ENCODE results near the gene C6orf136. TPM values are rescaled to one million over a fixed set of nuclear protein-coding genes. Genes with fewer than 3 reads are reported as not detected.

C6orf136 gene
- total RNA-seq, 1 donor from 2014 or later = 18.8 TPM

DNA sequence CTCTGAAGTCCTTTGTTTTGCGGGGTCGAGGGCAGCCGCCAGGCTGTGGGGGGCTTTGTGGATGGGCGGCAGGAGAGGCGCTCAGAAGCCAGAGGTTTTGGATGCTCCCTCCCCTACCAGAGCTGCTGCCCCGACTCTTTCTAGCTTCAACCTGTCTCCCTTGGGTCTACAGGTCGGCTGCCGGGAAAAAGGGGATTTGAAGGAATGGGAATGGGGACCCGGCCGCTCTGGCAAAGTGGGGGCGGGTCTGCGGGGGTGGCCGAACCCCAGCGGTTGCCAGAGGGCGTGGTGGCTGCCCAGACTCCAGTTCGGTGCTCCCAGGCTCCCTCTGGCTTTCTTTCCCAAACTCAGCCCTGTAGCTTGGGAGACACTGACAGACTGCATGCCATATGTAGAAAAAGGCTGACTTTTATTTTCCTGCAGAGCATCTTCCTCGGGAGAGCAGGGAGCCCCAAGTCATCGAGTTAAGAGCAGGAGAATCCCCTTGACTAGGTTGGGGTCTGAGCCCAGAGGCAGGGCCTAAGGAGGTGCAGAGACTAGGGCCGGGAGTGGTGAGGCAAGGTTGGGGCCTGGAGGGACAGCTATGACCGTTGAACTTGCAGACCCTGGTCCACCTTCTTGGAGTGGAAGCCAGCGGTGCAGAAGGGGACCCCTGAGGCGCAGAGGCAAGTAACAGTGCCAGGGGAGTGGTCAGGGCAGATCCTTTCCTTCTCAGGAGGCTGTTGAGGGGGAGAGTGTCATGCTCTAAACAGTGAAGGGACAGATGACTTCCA lies 40.9 kb downstream of the C6orf136 start:
- Mint-ChIP-seq H3K27ac (peak overlapping the region; percentile 93), H3K9me3 (ENCODE audit: low read depth) (no peaks in the 10 kb centered on the region), H3K4me3 (ENCODE audit: low read depth) (peak overlapping the region; percentile 89), H3K36me3 (ENCODE audit: insufficient read depth) (peaks cover 1% of the 10 kb centered on the region), H3K4me1 (ENCODE audit: low read depth) (peaks cover 51% of the 10 kb centered on the region), H3K27me3 (no peaks in the 10 kb centered on the region)
- TF ChIP-seq, protein P1, sequence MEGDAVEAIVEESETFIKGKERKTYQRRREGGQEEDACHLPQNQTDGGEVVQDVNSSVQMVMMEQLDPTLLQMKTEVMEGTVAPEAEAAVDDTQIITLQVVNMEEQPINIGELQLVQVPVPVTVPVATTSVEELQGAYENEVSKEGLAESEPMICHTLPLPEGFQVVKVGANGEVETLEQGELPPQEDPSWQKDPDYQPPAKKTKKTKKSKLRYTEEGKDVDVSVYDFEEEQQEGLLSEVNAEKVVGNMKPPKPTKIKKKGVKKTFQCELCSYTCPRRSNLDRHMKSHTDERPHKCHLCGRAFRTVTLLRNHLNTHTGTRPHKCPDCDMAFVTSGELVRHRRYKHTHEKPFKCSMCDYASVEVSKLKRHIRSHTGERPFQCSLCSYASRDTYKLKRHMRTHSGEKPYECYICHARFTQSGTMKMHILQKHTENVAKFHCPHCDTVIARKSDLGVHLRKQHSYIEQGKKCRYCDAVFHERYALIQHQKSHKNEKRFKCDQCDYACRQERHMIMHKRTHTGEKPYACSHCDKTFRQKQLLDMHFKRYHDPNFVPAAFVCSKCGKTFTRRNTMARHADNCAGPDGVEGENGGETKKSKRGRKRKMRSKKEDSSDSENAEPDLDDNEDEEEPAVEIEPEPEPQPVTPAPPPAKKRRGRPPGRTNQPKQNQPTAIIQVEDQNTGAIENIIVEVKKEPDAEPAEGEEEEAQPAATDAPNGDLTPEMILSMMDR (IDR thresholded peaks at IDR 0.05; ENCODE audit: unreplicated experiment) = no peak
- no peak for DNase-seq (ENCODE audit: low spot score, unreplicated experiment)

DNA sequence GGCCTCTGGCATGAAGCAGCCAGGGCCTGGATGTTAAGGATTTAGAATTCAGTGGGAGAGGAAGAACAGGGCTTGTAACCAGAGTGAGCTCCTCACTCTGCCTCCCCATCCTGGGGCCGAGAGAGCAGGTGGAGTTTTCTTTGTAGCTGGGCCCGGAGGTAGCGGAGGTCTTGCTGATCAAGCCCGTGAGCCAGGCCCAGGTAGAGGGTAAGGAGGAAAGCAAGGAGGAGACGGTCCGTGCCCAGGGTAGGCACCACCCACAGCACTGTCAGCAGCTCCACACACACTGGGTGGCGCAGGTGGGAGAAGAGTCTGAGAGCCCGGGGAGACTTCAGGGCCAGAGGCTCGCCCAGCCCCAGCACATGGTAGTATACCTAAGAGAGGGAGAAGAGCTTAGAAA lies 41.6 kb downstream of the C6orf136 start:
- Mint-ChIP-seq H3K27me3 (no peaks in the 10 kb centered on the region), H3K36me3 (ENCODE audit: insufficient read depth) (peaks cover 1% of the 10 kb centered on the region), H3K4me3 (ENCODE audit: low read depth) (peak overlapping the region; percentile 0), H3K27ac (no peak overlapping the region), H3K4me1 (ENCODE audit: low read depth) (peaks cover 46% of the 10 kb centered on the region), H3K9me3 (ENCODE audit: low read depth) (no peaks in the 10 kb centered on the region)
- DNase-seq (ENCODE audit: low spot score, unreplicated experiment) = no peak
- TF ChIP-seq, protein P1 (IDR thresholded peaks at IDR 0.05; ENCODE audit: unreplicated experiment) = no peak

DNA sequence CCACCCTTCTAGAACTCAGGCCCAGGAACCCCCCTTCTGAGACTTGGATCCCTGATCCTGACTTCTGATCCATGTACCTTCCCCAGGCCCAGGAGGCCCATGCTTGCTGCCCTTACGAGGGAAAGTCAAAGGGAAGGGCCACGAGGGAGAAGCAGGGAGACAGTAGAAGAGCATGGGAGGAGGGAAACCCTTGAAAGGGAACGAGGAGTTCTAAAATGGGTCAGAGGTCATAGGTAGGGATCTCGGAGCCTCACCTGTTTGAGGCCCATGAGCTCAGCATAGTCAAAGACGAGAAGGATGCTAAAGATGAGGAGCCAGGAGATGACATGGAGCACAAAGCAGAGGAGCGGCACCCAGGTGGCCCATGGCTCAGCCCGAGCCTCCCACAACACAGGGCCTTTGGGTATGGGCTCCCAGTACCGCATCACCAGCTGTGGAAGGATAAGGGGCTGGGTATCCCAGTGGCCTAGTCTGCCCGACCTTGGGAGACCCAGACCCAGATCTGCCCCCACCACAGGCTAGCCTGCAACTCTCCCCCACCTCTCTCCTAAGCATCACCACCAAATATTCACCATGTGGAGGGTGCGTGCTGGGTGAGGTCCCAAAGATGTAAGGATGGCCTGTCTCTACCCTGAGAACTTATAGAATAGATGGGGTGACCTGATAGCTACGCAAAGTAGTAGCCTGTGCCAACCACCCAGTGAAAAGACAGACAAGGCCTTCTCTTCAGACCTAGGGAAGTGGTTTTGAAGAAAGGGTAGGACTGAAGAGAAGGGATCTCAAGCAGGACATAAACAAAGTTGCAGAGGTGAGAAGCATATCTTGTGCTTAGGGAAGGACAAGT lies 42.3 kb downstream of the C6orf136 start:
- DNase-seq (ENCODE audit: low spot score, unreplicated experiment) = no peak
- H3K27ac Mint-ChIP-seq = peak overlapping the region; percentile 47

DNA sequence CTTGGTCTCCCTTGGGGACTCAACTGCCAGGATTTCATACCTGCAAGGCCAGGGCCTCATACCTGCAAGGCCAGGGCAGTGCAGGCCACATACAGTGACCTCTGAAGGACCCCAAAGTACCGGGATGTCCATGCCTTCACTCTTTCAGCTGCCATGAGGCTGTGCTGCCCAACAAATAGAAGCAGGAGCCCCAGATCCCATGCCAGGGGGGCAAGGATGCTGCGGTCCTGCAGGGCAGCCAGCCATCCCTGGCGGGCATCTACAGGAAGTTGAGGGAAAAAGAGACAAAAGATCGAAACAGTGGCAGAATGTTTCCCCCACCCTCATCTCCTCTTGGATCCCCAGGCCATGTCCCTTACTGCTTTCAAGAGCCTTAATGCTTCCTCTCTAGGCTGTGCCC lies 43.1 kb downstream of the C6orf136 start:
- TF ChIP-seq, protein P1 (IDR thresholded peaks at IDR 0.05; ENCODE audit: unreplicated experiment) = no peak
- Mint-ChIP-seq H3K4me3 (ENCODE audit: low read depth) (peak overlapping the region; percentile 92), H3K36me3 (ENCODE audit: insufficient read depth) (no peaks in the 10 kb centered on the region), H3K4me1 (ENCODE audit: low read depth) (peaks cover 39% of the 10 kb centered on the region), H3K9me3 (ENCODE audit: low read depth) (no peaks in the 10 kb centered on the region), H3K27me3 (no peaks in the 10 kb centered on the region), H3K27ac (peak overlapping the region; percentile 92)
- no peak for DNase-seq (ENCODE audit: low spot score, unreplicated experiment)

More for the DNA sequence above, 42.3 kb downstream of the C6orf136 start:
- TF ChIP-seq, protein P1 (IDR thresholded peaks at IDR 0.05; ENCODE audit: unreplicated experiment) = no peak
- Mint-ChIP-seq H3K4me1 (ENCODE audit: low read depth) (peaks cover 40% of the 10 kb centered on the region), H3K9me3 (ENCODE audit: low read depth) (no peaks in the 10 kb centered on the region), H3K36me3 (ENCODE audit: insufficient read depth) (no peaks in the 10 kb centered on the region), H3K27me3 (no peaks in the 10 kb centered on the region), H3K4me3 (ENCODE audit: low read depth) (peak overlapping the region; percentile 92)

DNA sequence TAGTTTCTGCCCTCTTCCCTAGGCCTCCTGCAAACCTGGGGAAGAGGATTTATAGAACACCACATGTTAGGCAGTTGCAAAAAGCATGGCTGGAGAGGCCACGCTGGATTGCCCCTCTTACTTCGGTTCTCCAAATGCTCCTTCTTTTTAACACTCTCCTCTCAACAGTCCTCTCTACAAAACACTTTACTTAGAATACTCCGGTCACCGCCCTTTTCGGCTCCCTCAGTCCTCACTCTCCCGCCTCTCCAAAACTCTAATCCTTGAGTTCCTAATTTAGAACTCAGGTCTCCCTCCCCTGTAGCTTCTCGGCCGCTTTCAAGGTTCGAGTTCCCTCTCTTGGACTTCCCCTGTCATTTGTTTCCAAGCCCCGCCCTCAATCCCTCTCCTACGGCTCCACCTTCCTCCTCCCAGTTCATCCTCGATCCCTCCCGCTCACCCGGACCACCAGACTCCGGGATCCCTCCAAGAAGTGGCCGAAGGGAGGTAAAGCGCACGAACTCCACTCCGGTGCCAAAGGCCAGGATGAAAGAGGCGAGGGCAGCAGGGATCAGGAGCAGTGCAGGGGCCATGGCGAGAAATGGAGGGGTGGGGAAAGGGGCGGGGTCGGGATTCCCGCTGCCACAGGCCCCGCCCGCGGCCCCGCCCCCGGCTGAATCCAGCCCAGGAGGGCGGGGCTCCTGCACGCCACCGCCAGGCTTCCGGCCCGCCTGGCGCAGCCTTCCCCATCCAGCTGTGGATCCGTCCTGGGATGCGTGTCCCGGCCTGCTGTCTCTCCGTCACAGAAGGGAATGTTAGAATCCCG lies 43.7 kb downstream of the C6orf136 start, which contains the start of gene NRM:
Gene NRM (minus strand): TSS at position 582 of the 805 bp plus-strand sequence. CDS start 10 bp downstream, at position 572.
- TF ChIP-seq, protein P1 (IDR thresholded peaks at IDR 0.05; ENCODE audit: unreplicated experiment) = no peak
- no peaks in the 10 kb centered on the region for H3K36me3 Mint-ChIP-seq (ENCODE audit: insufficient read depth)
- H3K4me3 Mint-ChIP-seq (ENCODE audit: low read depth) = peak within 1 kb of the TSS; percentile 92
- H3K4me1 Mint-ChIP-seq (ENCODE audit: low read depth) = peaks cover 35% of the 10 kb centered on the region
- H3K27ac Mint-ChIP-seq = peak within 1 kb of the TSS; percentile 92
- H3K27me3 Mint-ChIP-seq = no peaks in the 10 kb centered on the region
- H3K9me3 Mint-ChIP-seq (ENCODE audit: low read depth) = no peaks in the 10 kb centered on the region
- peak; percentile 69 for DNase-seq (ENCODE audit: low spot score, unreplicated experiment)

Data from progenitor cell of endocrine pancreas (in vitro differentiated cells).